IMR-90 (cell line): ENCODE measurements around the gene RBMS3. TPM values are rescaled to one million over a fixed set of nuclear protein-coding genes. Genes with fewer than 3 reads are reported as not detected.
A peak's percentile ranks its signal among the peaks of the same experiment; 100 is the strongest.

Source experiments
- ATAC-seq: fragments of 200-7000 bp; cut with Tn5 transposase; 2 replicates; pipeline ENCODE4 v1.9.1; 2020; ENCODE audit warnings: low read depth, mild to moderate bottlenecking, moderate library complexity
- BruUV-seq: library from RNA; stranded (reverse); fragments of 400-500 nt; replicated peaks from 2 replicates; lab custom pipeline; 2021; lab: Mats Ljungman, UMichigan
- CTCF ChIA-PET: fragments of 300-600 bp; formaldehyde crosslinking; extraction: SDS; loops from one replicate; lab custom pipeline; 2021; ENCODE audit warnings: antibody characterized with exemption; lab: Yijun Ruan, JAX
- POLR2A ChIA-PET: fragments of 300-600 bp; sonication (Branson Sonifier 250); formaldehyde crosslinking; loops from one replicate; lab custom pipeline; 2022; ENCODE audit warnings: antibody characterized with exemption; ENCODE audit not compliant: unreplicated experiment; lab: Charles Lee
- DNase-seq: peaks from one replicate; pipeline ENCODE4 v3.0.0; 2013
- H2AFZ ChIP-seq: replicated peaks from 2 replicates; pipeline ENCODE3; 2013; ENCODE audit warnings: low read length, mild to moderate bottlenecking; ENCODE audit not compliant: poor library complexity
- H2AK5ac ChIP-seq: 2 replicates; pipeline ENCODE4 v1.6.1; 2013; ENCODE audit warnings: low read depth, low read length, inconsistent platforms
- H2AK9ac ChIP-seq: replicated peaks from 2 replicates; pipeline ENCODE3; 2013; ENCODE audit warnings: mild to moderate bottlenecking, low read depth, low read length, moderate library complexity; ENCODE audit not compliant: poor library complexity
- H2BK120ac ChIP-seq: 2 replicates; pipeline ENCODE4 v1.6.1; 2013; ENCODE audit warnings: low read depth, low read length, inconsistent platforms
- H2BK15ac ChIP-seq: 3 replicates; pipeline ENCODE4 v1.6.1; 2013; ENCODE audit warnings: low read depth, low read length, inconsistent platforms
- H2BK20ac ChIP-seq: 2 replicates; pipeline ENCODE4 v1.6.1; 2013; ENCODE audit warnings: low read depth, mild to moderate bottlenecking, inconsistent platforms, low read length, moderate library complexity
- H2BK5ac ChIP-seq: 2 replicates; pipeline ENCODE4 v1.6.1; 2013; ENCODE audit warnings: mild to moderate bottlenecking, low read depth, low read length, inconsistent platforms; ENCODE audit not compliant: poor library complexity, severe bottlenecking
- H3K14ac ChIP-seq: replicated peaks from 2 replicates; pipeline ENCODE4 v1.6.1; 2013; ENCODE audit warnings: low read depth, low read length, inconsistent platforms
- H3K18ac ChIP-seq: 2 replicates; pipeline ENCODE4 v1.6.1; 2013; ENCODE audit warnings: low read depth, low read length, control low read depth
- H3K23ac ChIP-seq: 2 replicates; pipeline ENCODE4 v1.6.1; 2013; ENCODE audit warnings: low read depth, low read length, inconsistent platforms
- H3K27ac ChIP-seq: 2 replicates; pipeline ENCODE4 v1.5.1; 2013; ENCODE audit warnings: mild to moderate bottlenecking, control low read depth, low read length; ENCODE audit not compliant: insufficient read depth
- H3K27me3 ChIP-seq: 2 replicates; pipeline ENCODE4 v1.6.1; 2013; ENCODE audit warnings: low read length; ENCODE audit not compliant: control insufficient read depth, insufficient read depth
- H3K36me3 ChIP-seq: 2 replicates; pipeline ENCODE4 v1.6.1; 2013; ENCODE audit warnings: low read length, mixed read lengths; ENCODE audit not compliant: control insufficient read depth, insufficient read depth
- H3K4ac ChIP-seq: 2 replicates; pipeline ENCODE4 v1.6.1; 2013; ENCODE audit warnings: low read depth, low read length, inconsistent platforms
- H3K4me1 ChIP-seq: 2 replicates; pipeline ENCODE4 v1.6.1; 2013; ENCODE audit warnings: low read length, mixed read lengths; ENCODE audit not compliant: control insufficient read depth, insufficient read depth
- H3K4me2 ChIP-seq: 2 replicates; pipeline ENCODE4 v1.6.1; 2013; ENCODE audit warnings: low read depth, mild to moderate bottlenecking, control low read depth, low read length, moderate library complexity
- H3K4me3 ChIP-seq: 2 replicates; pipeline ENCODE4 v1.5.1; 2013; ENCODE audit warnings: low read depth, mild to moderate bottlenecking, control low read depth, low read length, moderate library complexity; ENCODE audit not compliant: insufficient read depth
- H3K56ac ChIP-seq: 2 replicates; pipeline ENCODE4 v1.6.1; 2013; ENCODE audit warnings: low read length, inconsistent platforms; ENCODE audit not compliant: insufficient read depth; ENCODE audit errors: extremely low read depth
- H3K79me1 ChIP-seq, 2 experiments: 2 replicates each; pipeline ENCODE4 v1.6.1; 2013; ENCODE audit warnings: low read length in 2 of 2, inconsistent platforms in 1 of 2, low read depth in 1 of 2
- H3K9ac ChIP-seq: 2 replicates; pipeline ENCODE4 v1.6.1; 2013; ENCODE audit warnings: low read depth, low read length, control low read depth
- H3K9me1 ChIP-seq: 2 replicates; pipeline ENCODE4 v1.6.1; 2013; ENCODE audit warnings: low read length, inconsistent platforms; ENCODE audit not compliant: insufficient read depth
- H3K9me3 ChIP-seq: 2 replicates; pipeline ENCODE4 v1.6.1; 2013; ENCODE audit warnings: low read length; ENCODE audit not compliant: control insufficient read depth, insufficient read depth
- H4K20me1 ChIP-seq: 2 replicates; pipeline ENCODE4 v1.6.1; 2013; ENCODE audit warnings: low read length, inconsistent platforms; ENCODE audit not compliant: insufficient read depth
- H4K5ac ChIP-seq: 2 replicates; pipeline ENCODE4 v1.6.1; 2013; ENCODE audit warnings: mild to moderate bottlenecking, low read depth, low read length, control low read depth
- H4K8ac ChIP-seq, 2 experiments: 2 replicates each; pipeline ENCODE4 v1.6.1; 2013; ENCODE audit warnings: low read depth in 2 of 2, low read length in 2 of 2, control low read depth in 1 of 2, inconsistent platforms in 1 of 2
- H4K91ac ChIP-seq: 2 replicates; pipeline ENCODE4 v1.6.1; 2013; ENCODE audit warnings: low read depth, low read length, inconsistent platforms; ENCODE audit not compliant: insufficient read depth
- ELK1 ChIP-seq: fragments of 150-350 bp; IDR thresholded peaks from 2 replicates; pipeline ENCODE4 v1.6.1; 2016; ENCODE audit warnings: low read depth, mild to moderate bottlenecking, low read length, moderate library complexity, borderline replicate concordance
- POLR2A ChIP-seq: IDR thresholded peaks from 2 replicates; pipeline ENCODE4 v1.6.1; 2012; ENCODE audit warnings: mild to moderate bottlenecking, low read depth, low read length
- WGBS, 2 experiments: methylation state at CpG; one replicate each; pipeline versions ENCODE4 v1.1.5 to v1.1.7; 2013; ENCODE audit warnings: missing lambda C conversion rate in 2 of 2; ENCODE audit not compliant: insufficient read length in 1 of 2; ENCODE audit errors: extremely low coverage in 2 of 2; 5-methylcytosine and 5-hydroxymethylcytosine counted together
- dilution Hi-C: fragments of 300-500 bp; cut with HindIII; formaldehyde crosslinking; loops from one replicate; pipeline ENCODE4 v1.14.3; 2018; ENCODE audit warnings: low sequenced_read_pairs; ENCODE audit not compliant: unreplicated experiment
- in situ Hi-C: fragments of 300-500 bp; cut with MboI; formaldehyde crosslinking; loops from 3 replicates; pipeline ENCODE4 v1.14.3; 2019; ENCODE audit warnings: low sequenced_read_pairs, inconsistent platforms, mixed read lengths
- intact Hi-C: fragments of 100-400 bp; cut with micrococcal nuclease; formaldehyde crosslinking; loops from 2 replicates; pipeline ENCODE4 v1.10.0; 2022
- polyA plus RNA-seq, 3 experiments: library from polyadenylated mRNA; depleted of rRNA; stranded (reverse); fragments of >200 nt; gene quantifications; 2 replicates each; pipeline ENCODE4 v1.2.3, GENCODE V29; 2012; ENCODE audit warnings: low replicate concordance in 1 of 3
- total RNA-seq: library from RNA; depleted of rRNA; stranded (reverse); fragments of >200 nt; gene quantifications from 2 replicates; pipeline ENCODE4 v1.2.3, GENCODE V29; 2012
- TF ChIP-seq, protein P1 (sequence below): fragments of 150-350 bp; IDR thresholded peaks from 2 replicates; pipeline ENCODE4 v1.6.1; 2017; ENCODE audit warnings: mild to moderate bottlenecking, antibody characterized with exemption, low read length, low read depth

RBMS3 gene
- total and polyA plus RNA-seq, 2 of the 4 experiments (the other 2 are of a cell fraction), result 15.2 to 127 TPM

DNA sequence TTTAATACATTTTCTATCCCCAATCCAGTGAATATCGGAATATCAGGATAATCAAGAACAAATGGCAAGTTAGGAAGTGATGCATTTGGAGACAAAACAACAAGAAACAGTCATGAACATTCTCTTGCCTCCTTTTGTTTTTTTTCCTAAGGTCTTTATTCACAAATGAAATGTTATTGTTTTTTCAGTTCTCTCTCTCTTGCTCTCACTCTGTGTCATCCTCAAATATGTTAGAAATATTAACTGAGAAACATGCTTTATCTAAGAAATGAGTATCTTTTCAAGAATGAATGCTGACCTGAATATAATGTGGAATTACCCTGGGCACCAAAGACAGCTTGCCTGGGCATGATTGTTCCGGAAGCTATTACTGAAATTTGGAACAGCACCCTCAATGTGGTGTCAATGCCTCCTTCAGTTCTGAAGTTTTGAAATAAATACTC, 51.3 kb downstream of the RBMS3 start:
- H3K14ac ChIP-seq, result no peak overlapping the region
- H2BK20ac ChIP-seq, result no peak overlapping the region
- ATAC-seq (no peak), DNase-seq (no peak)
- intact Hi-C loops, result no loop called here
- peak overlapping the region; percentile 42 for H2BK5ac ChIP-seq
- 0 out of 4 replicates have a peak overlapping the region, but pooled peaks of 1 of the 2 experiments have one; percentile 12 for H4K8ac ChIP-seq
- peaks cover 7% of the 10 kb centered on the region for H3K9me1 ChIP-seq
- CTCF ChIA-PET, result interaction anchor here (1.0 to 1.2 kb wide), 3 partner anchors 11 to 129 kb away, joined by 3 read pairs; no protein-coding TSS in a partner anchor
- no peak overlapping the region for H4K91ac ChIP-seq
- H3K4me1 ChIP-seq, result peaks cover 6% of the 10 kb centered on the region
- dilution Hi-C loops, result no loop called here
- H2AFZ ChIP-seq, result no peak overlapping the region
- no peak overlapping the region for H2BK120ac ChIP-seq
- H3K36me3 ChIP-seq, result no peaks in the 10 kb centered on the region
- no peak overlapping the region; the same call in 1 of the 2 replicates for H3K9ac ChIP-seq
- 100% methylated on average over 1 of the region's 2 CpGs; no CpG with 5 or more reads in 1 of the 2 experiments for WGBS, 2 experiments
- no peaks in the 10 kb centered on the region for H3K27me3 ChIP-seq
- POLR2A ChIA-PET, result no interaction called here
- in situ Hi-C loops, result no loop called here
- no peak overlapping the region for H3K4me2 ChIP-seq
- peaks cover 14% of the 10 kb centered on the region for H4K20me1 ChIP-seq
- no peak overlapping the region for H3K4me3 ChIP-seq
- H2AK5ac ChIP-seq, result no peak overlapping the region
- no peaks in the 10 kb centered on the region for H3K9me3 ChIP-seq
- H3K23ac ChIP-seq, result no peak overlapping the region
- no peak overlapping the region; the same call in 1 of the 2 replicates for H3K4ac ChIP-seq
- H3K56ac ChIP-seq, result no peak overlapping the region
- no peak overlapping the region for H3K27ac ChIP-seq
- TF ChIP-seq ELK1, result no peak
- TF ChIP-seq, protein P1, sequence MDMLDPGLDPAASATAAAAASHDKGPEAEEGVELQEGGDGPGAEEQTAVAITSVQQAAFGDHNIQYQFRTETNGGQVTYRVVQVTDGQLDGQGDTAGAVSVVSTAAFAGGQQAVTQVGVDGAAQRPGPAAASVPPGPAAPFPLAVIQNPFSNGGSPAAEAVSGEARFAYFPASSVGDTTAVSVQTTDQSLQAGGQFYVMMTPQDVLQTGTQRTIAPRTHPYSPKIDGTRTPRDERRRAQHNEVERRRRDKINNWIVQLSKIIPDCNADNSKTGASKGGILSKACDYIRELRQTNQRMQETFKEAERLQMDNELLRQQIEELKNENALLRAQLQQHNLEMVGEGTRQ, result no peak
- TF ChIP-seq POLR2A, result no peak
- BruUV-seq, result no TSS peak
- H3K79me1 ChIP-seq, result peaks cover 12 to 57% of the 10 kb centered on the region in 2 experiments
- H4K5ac ChIP-seq, result peak overlapping the region; percentile 20; the same call in 1 of the 2 replicates
- no peak overlapping the region for H2BK15ac ChIP-seq
- no peak overlapping the region for H2AK9ac ChIP-seq
- peak overlapping the region; percentile 58; the same call in 1 of the 2 replicates for H3K18ac ChIP-seq
